Stimulated activated CD8-positive, alpha-beta memory T cell treated with anti-CD3 and anti-CD28 coated beads, Interleukin-15, amount 100 ng/mL, for 24 hours (primary cell): Measurements from ENCODE around the gene CCZ1B.
"Not testable (repeated sequence)": the region's sequence is repeated elsewhere in the genome, so short reads cannot be mapped to it uniquely, and the experiment has no call there.

ENCODE experiments used
- DNase-seq: peaks from one replicate; pipeline ENCODE4 v3.0.0-alpha.2; 2020; ENCODE audit warnings: low read depth

The CCZ1B gene

GRCh38 chr7:6830026-6830425, 4.0 kb upstream of the CCZ1B start:
- not testable (repeated sequence) for DNase-seq

GRCh38 chr7:6829616-6830015, 3.5 kb upstream of the CCZ1B start:
- DNase-seq, result not testable (repeated sequence)

GRCh38 chr7:6827180-6827579, 1.1 kb upstream of the CCZ1B start:
- DNase-seq, result not testable (repeated sequence)

GRCh38 chr7:6825236-6826125, 594 bp downstream of the CCZ1B start:
- not testable (repeated sequence) for DNase-seq

- DNase-seq, result not testable (repeated sequence)
Measured at GRCh38 chr7:6821622-6822021, 4.5 kb downstream of the CCZ1B start.

GRCh38 chr7:6815470-6815869, 10.6 kb downstream of the CCZ1B start:
- DNase-seq, result not testable (repeated sequence)

- DNase-seq, result not testable (repeated sequence)
Measured at GRCh38 chr7:6813011-6813410, 13.1 kb downstream of the CCZ1B start.

- DNase-seq, result not testable (repeated sequence)
Measured at GRCh38 chr7:6807959-6808358, 18.1 kb downstream of the CCZ1B start.

GRCh38 chr7:6807393-6807918, 18.6 kb downstream of the CCZ1B start:
- DNase-seq, result not testable (repeated sequence)

- DNase-seq, result not testable (repeated sequence)
Measured at GRCh38 chr7:6800331-6800730, 25.7 kb downstream of the CCZ1B start.

GRCh38 chr7:6799887-6800286, 26.2 kb downstream of the CCZ1B start:
- DNase-seq, result not testable (repeated sequence)

- not testable (repeated sequence) for DNase-seq
Measured at GRCh38 chr7:6798047-6798446, 28.0 kb downstream of the CCZ1B start.

GRCh38 chr7:6797218-6797617, 28.9 kb downstream of the CCZ1B start:
- not testable (repeated sequence) for DNase-seq

- DNase-seq, result not testable (repeated sequence)
Measured at GRCh38 chr7:6794276-6794675, 31.8 kb downstream of the CCZ1B start.

- not testable (repeated sequence) for DNase-seq
Measured at GRCh38 chr7:6792113-6792872, 33.8 kb downstream of the CCZ1B start.

- DNase-seq, result not testable (repeated sequence)
Measured at GRCh38 chr7:6789353-6789752, 36.7 kb downstream of the CCZ1B start.

GRCh38 chr7:6781581-6781980, 44.5 kb downstream of the CCZ1B start:
- not testable (repeated sequence) for DNase-seq

GRCh38 chr7:6761186-6761585, 64.9 kb downstream of the CCZ1B start:
- not testable (repeated sequence) for DNase-seq

GRCh38 chr7:6753964-6754363, 72.1 kb downstream of the CCZ1B start, which contains the start of gene RSPH10B2:
TSS of gene RSPH10B2 (plus strand) at chr7:6754103. CDS start at chr7:6757678, 3,575 bp downstream.
- not testable (repeated sequence) for DNase-seq

GRCh38 chr7:6750173-6750572, 75.9 kb downstream of the CCZ1B start:
- not testable (repeated sequence) for DNase-seq

GRCh38 chr7:6749335-6749734, 76.7 kb downstream of the CCZ1B start:
- not testable (repeated sequence) for DNase-seq
